C4-2B (cell line): ENCODE data around the gene BCAR3.

Experiments
- ZFX ChIP-seq: fragments of 450-650 bp; IDR thresholded peaks from 2 replicates; pipeline ENCODE4 v1.6.1; 2017
- TF ChIP-seq, protein P1 (sequence below): fragments of 450-650 bp; conservative IDR thresholded peaks from 2 replicates; pipeline ENCODE4 v1.5.1; 2017; ENCODE audit warnings: mild to moderate bottlenecking

DNA sequence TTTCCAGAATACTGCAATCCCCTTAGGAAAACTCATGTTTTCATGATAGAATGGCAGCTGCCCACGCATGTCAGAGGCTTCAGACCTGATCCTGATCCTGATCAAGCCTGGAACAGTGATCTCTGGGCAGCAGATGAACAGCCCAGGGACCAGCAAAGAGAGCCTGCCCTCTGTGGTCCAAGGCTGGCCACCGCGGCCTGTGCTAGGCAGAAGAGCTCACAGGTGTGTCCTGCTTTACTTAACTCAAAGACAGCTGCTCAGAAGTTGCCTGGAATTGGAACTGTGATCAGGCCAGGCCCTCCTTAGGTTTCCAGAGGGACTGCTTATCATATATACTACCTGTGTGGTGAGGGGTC lies 21.2 kb upstream of the BCAR3 start:
- TF ChIP-seq, protein P1, sequence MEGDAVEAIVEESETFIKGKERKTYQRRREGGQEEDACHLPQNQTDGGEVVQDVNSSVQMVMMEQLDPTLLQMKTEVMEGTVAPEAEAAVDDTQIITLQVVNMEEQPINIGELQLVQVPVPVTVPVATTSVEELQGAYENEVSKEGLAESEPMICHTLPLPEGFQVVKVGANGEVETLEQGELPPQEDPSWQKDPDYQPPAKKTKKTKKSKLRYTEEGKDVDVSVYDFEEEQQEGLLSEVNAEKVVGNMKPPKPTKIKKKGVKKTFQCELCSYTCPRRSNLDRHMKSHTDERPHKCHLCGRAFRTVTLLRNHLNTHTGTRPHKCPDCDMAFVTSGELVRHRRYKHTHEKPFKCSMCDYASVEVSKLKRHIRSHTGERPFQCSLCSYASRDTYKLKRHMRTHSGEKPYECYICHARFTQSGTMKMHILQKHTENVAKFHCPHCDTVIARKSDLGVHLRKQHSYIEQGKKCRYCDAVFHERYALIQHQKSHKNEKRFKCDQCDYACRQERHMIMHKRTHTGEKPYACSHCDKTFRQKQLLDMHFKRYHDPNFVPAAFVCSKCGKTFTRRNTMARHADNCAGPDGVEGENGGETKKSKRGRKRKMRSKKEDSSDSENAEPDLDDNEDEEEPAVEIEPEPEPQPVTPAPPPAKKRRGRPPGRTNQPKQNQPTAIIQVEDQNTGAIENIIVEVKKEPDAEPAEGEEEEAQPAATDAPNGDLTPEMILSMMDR = no peak
- no peak for TF ChIP-seq ZFX
